GM18951 (cell line): ENCODE data around the gene SLC16A12.
"Not testable (repeated sequence)": the region's sequence is repeated elsewhere in the genome, so short reads cannot be mapped to it uniquely, and the experiment has no call there.

Experiments used
- POLR2A ChIP-seq: IDR thresholded peaks from 4 replicates; pipeline ENCODE4 v1.6.1; 2011; ENCODE audit warnings: mild to moderate bottlenecking; ENCODE audit not compliant: insufficient read length, insufficient read depth; ENCODE audit errors: extremely low read depth
- in situ Hi-C: fragments of 300-500 bp; cut with MboI; formaldehyde crosslinking; loops from one replicate; pipeline ENCODE4 v1.12.0; 2022; ENCODE audit warnings: low sequenced_read_pairs, mixed read lengths, inconsistent platforms; ENCODE audit not compliant: unreplicated experiment

The SLC16A12 gene

DNA sequence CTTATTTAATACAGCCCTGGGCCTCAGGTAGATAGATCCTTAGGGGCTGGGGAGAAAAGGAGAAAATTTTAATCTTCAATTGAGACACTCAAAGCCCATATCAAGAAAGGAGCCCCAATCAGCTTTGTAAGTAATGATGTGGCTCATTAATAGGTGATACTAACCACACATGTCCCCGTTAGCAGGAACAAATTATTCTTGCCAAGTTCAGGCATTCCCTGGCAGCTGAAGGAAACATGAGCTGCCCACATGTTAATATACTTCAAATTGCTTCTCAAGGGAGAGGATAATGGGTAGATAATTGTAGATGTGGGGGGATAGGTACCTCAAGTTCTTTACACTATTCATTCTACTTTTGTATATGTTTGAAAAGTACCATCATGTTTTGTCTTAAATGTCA, 106.5 kb downstream of the SLC16A12 start:
- TF ChIP-seq POLR2A = no peak
- in situ Hi-C loops = loop anchor here (5.0 kb wide), 1 partner anchor 133 kb away; no protein-coding TSS in a partner anchor

DNA sequence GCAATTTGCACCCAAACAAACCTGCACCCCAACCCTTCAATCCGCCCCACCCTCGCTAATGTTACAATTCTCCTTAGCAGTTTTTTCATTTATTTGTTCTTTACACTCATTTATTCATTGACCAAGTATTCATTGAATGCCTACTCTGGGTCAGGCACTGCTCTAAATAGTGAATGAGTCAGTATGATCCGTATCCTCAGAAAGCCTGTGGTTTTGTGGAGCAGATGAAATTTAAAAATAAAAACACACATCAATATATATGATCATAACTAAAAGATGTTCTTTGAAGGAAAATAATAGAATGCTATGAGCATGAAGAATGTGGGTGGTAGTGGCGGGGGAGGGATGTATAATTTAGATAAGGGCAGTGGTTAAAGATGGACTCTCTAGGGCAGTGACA, 107.8 kb downstream of the SLC16A12 start:
- TF ChIP-seq POLR2A = no peak
- in situ Hi-C loops = loop anchor here (5.0 kb wide), 1 partner anchor 135 kb away; no protein-coding TSS in a partner anchor

- in situ Hi-C loops = loop anchor here (5.0 kb wide), 1 partner anchor 136 kb away; no protein-coding TSS in a partner anchor
- no peak for TF ChIP-seq POLR2A
These were observed 109.0 kb downstream of the SLC16A12 start for GRCh38 chr10:89426230-89426868.

GRCh38 chr10:89425000-89425399, 110.4 kb downstream of the SLC16A12 start:
- in situ Hi-C loops = loop anchor here (5.0 kb wide), 1 partner anchor 137 kb away; no protein-coding TSS in a partner anchor

DNA sequence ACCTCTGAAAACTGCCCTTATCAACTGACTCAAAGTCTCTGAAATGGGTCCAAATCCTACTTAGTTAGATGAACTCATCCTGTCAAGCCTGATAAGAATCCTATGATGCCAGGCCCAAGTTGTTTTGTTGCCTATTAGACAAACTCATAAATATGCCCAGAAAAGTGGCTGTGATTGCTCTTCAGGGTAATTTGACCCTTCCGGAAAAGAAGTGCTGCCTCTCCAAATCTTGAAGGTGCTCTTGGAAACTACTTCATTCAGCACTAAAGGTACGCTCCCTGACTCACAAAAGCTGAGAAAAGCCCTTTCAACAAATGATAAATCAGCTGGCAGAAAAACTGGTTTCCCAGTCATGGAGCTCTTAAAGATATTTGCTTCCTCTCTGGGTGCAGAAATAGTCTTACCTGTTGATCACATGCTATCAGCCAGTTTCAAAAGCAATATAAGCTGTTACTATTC, 114.3 kb downstream of the SLC16A12 start:
- in situ Hi-C loops = no loop called here
- no peak for TF ChIP-seq POLR2A

More at GRCh38 chr10:89425000-89425399, 110.4 kb downstream of the SLC16A12 start:
- no peak for TF ChIP-seq POLR2A

DNA sequence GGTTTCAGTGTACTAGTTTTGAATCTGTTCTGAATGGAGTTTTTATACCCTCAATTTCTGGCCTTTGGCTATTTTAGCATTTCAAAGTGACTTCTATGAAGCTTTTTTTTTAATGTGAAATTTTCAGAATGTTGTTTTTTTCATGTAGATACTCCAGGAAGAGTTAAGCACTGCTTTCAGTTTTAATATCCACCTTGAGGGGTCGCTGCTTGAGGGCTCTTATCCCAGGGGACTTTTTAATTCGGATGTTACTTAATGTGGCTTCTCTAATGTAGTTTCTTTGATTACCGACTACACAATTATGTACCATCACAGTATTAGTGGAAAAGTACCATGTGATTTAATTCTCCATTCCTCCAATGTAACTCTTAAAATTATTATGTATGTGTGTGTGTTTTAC, 115.8 kb downstream of the SLC16A12 start:
- TF ChIP-seq POLR2A = no peak
- in situ Hi-C loops = no loop called here

GRCh38 chr10:89416465-89416864, 118.9 kb downstream of the SLC16A12 start:
- in situ Hi-C loops = no loop called here
- no peak for TF ChIP-seq POLR2A

- TF ChIP-seq POLR2A = no peak
- in situ Hi-C loops = no loop called here
These were observed 120.2 kb downstream of the SLC16A12 start for GRCh38 chr10:89414879-89415821.

GRCh38 chr10:89414146-89414878, 121.1 kb downstream of the SLC16A12 start, which contains the start of gene IFIT5:
Gene IFIT5, plus strand, starts transcription at chr10:89414568. Its CDS starts 231 bp downstream, at chr10:89414799.
- in situ Hi-C loops = no loop called here
- peak; percentile 59 for TF ChIP-seq POLR2A

- in situ Hi-C loops = no loop called here
- TF ChIP-seq POLR2A = no peak
These were observed 121.9 kb downstream of the SLC16A12 start for GRCh38 chr10:89413398-89413912.

GRCh38 chr10:89412276-89412675, 123.1 kb downstream of the SLC16A12 start:
- in situ Hi-C loops = not testable (repeated sequence)

GRCh38 chr10:89411135-89411534, 124.3 kb downstream of the SLC16A12 start:
- in situ Hi-C loops = not testable (repeated sequence)

- in situ Hi-C loops = not testable (repeated sequence)
These were observed 124.8 kb downstream of the SLC16A12 start for GRCh38 chr10:89410551-89410950.

DNA sequence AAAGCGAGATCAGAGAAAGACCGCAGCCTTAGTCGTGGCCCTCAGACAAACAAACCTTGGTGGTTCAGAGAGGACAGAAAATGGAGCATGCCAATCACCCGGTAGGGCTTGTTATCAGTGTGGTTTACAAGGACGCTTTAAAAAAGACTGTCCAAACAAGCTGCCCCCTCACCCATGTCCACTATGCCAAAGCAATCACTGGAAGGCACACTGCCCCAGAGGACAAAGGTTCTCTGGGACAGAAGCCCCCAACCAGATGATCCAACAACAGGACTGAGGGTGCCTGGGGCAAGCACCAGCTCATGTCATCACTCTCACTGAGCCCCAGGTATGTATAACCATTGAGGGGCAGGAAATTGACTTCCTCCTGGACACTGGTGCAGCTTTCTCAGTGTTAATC, 126.1 kb downstream of the SLC16A12 start:
- in situ Hi-C loops = not testable (repeated sequence)

- in situ Hi-C loops = not testable (repeated sequence)
These were observed 127.6 kb downstream of the SLC16A12 start for GRCh38 chr10:89407792-89408191.

DNA sequence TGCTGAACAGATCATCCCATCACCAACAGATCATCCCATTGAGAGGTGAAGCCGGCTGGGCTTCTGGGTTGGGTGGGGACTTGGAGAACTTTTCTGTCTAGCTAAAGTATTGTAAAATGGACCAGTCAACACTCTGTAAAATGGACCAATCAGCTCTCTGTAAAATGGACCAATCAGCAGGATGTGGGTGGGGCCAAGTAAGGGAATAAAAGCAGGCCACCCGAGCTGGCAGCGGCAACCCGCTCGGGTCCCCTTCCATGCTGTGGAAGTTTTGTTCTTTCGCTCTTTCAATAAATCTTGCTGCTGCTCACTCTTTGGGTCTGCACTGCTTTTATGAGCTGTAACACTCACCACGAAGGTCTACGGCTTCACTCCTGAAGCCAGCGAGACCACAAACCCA, 129.2 kb downstream of the SLC16A12 start:
- in situ Hi-C loops = not testable (repeated sequence)
